PC-9 (cell line): ENCODE results near the gene ZFYVE26.

Source experiments
- CTCF ChIP-seq: fragments of 200-600 bp; sonication (generic); conservative IDR thresholded peaks from 2 replicates; pipeline ENCODE4 v1.6.1; 2017; ENCODE audit warnings: mixed run types, antibody characterized with exemption, mild to moderate bottlenecking, moderate library complexity
- EZH2 ChIP-seq: fragments of 200-600 bp; sonication (generic); IDR thresholded peaks from 2 replicates; pipeline ENCODE4 v1.8.0; 2017; ENCODE audit warnings: antibody characterized with exemption, low read depth

- TF ChIP-seq CTCF: no peak
- TF ChIP-seq EZH2: no peak
Observed at GRCh38 chr14:67814821-67815220, 1.6 kb downstream of the ZFYVE26 start.
